ENCODE data around the gene WDPCP.
A peak's percentile ranks its signal among the peaks of the same experiment; 100 is the strongest.
"Not testable (repeated sequence)": the region's sequence is repeated elsewhere in the genome, so short reads cannot be mapped to it uniquely, and the experiment has no call there.

Gene WDPCP

GRCh38 chr2:63588385-63589147, at the start of gene WDPCP, which contains the start of gene MDH1:
TSS of gene WDPCP (minus strand) at chr2:63588477. CDS start at chr2:63588271, 206 bp downstream.
TSS of gene MDH1 (plus strand) at chr2:63588963. CDS start at chr2:63589044, 81 bp downstream.
- peak; percentile 87 to 89 for DNase-seq (ENCODE audit: low read depth in 2 of 2)

DNA sequence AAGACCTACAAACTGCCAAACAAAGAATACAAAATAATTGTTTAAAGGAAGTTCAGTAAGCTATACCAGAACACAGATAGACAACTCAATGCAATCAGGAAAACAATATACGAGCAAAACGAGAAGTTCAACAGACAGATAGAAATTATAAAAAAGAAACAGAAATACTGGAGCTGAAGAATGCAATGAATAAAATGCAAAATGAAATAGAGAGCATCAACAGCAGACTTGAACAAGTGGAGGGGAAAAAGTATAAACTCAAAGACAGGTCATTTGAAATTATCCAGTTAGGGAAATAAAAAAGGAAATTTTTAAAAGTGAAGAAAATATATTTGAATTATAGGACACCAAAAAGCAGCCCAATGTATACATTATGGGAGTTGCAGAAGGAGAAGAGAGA, 44.1 kb upstream of the WDPCP start:
- DNase-seq (ENCODE audit: low read depth in 2 of 2), result no peak

GRCh38 chr2:63631501-63631900, 43.2 kb upstream of the WDPCP start:
- DNase-seq (ENCODE audit: low read depth in 2 of 2), result no peak

DNA sequence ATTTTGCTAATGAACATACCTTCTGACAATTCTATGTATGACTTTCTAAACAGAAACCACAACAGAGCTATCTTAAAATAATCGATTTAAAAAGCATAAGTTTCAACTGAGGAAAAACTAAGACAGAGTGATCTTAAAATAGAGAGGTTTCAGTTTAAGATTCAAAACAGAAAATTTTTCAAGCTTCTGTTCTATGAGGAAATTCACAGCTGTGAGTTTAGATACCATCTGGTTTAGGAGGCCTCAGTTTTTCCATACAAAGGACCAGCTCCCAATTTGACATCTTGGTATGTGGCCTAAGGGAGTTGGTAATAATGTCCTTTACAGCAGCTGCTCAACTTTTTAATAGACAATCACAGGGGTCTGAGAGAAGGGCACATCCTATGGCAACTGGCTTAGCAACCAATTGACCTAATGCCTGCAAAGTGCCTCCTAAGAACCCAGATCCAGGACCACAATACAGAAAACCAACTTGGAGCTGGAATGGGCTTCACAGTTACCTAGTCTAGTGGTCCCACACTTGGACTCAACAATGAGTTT, 40.2 kb upstream of the WDPCP start:
- no peak for DNase-seq (ENCODE audit: low read depth in 2 of 2)

- DNase-seq (ENCODE audit: low read depth in 2 of 2), result no peak
These were observed 39.6 kb upstream of the WDPCP start for GRCh38 chr2:63627866-63628265.

DNA sequence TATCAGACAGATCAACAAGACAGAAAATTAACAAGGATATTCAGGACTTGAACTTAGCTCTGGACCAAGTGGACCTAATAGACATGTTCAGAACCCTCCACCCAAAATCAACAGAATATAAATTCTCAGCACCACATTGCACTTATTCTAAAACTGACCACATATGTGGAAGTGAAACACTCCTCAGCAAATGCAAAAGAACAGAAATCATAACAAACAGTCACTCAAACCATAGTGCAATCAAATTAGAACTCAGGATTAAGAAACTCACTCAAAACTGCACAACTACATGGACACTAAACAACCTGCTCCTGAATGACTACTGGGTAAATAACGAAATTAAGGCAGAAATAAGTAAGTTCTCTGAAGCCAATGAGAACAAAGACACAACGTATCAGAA, 35.5 kb upstream of the WDPCP start:
- not testable (repeated sequence) for DNase-seq (ENCODE audit: low read depth in 2 of 2)

GRCh38 chr2:63622751-63623150, 34.5 kb upstream of the WDPCP start:
- DNase-seq (ENCODE audit: low read depth in 2 of 2), result no peak

DNA sequence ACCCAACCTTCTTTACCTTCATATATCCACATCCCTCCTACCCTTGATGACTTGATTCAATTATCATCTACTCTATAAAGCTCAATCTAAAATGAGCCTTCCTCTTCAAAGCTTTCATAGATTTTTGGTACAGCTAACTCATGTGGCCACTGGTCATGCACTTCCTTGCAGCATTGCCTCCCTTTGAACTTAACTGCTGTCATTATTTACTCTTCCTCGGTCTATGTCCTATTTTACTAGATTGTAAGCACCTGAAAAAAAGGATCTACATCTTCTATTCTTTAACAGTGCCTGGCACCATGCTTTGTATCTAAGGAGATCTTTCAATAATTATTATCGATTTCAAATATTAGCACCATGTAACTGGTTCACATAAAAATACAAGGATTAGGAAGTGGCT, 31.1 kb upstream of the WDPCP start:
- no peak for DNase-seq (ENCODE audit: low read depth in 2 of 2)

GRCh38 chr2:63617366-63617765, 29.1 kb upstream of the WDPCP start:
- no peak for DNase-seq (ENCODE audit: low read depth in 2 of 2)

DNA sequence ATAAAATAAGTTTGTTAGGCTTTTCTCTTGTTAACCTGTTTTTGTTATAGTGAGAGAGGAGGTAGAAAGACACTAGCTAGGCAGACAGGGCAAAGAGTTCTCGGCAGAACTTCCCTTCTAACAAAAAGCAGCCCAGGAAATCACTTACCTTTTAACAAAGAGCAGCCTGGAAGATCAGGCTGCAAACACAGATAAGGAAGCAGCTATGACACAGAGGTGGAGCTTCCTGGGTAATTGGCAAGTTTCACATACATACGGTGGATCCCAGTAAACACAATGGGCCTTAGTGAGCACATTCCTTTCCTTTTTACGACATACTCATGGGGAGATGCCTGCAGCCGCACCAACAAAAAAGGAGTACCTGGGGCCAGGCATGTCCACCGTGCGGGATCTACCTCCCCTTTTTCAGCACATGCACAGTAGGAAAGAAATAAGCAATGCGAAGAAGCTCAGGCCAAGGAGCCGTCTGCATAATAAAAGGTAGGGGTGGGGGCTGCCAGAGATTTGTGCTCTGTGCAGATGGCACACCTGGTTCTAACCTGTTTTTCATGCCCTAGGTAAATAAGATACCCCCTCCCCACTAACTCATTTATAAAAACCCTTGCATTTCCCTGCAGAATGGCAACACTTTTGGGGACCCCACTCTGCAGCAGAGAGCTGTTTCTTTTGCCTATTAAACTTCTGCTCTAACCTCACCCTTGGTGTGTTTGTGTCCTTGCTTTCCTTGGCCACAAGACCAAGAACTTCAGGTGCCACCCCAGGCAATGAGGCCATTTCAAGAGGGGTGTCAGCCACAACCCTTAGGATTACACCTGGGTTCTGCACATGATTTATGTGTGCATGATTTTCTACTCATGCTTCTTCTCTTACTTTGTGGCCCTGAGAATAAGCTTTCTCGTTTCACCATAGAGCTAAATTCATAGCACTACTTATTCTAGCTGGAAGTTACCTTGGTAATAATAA, 27.0 kb upstream of the WDPCP start:
- no peak for DNase-seq (ENCODE audit: low read depth in 2 of 2)

- no peak for DNase-seq (ENCODE audit: low read depth in 2 of 2)
These were observed 26.2 kb upstream of the WDPCP start for GRCh38 chr2:63614448-63614968.

DNA sequence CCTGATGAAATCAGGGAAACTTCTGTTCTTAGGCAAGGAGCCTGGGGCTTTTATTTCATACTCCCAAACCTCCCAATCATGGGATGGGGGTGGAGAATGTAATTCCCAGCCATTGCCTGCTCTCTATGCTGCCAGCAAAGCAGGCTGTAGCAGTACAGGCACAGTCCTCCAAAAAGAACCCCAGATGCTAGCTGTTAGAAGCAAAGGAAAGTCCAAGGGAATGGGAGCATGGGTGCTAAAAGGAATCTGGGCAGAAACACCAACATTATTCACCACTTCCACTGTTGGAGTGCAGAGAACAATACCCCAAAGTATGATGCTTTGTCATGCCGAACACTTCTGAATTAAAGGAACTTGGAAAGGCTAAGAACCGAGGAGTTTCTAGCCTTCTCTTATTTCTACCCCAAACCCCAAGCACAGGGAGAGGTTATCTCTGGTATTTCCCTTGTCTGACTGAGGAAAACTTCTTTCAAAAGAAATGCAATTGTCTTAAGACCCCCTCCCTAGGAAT, 25.2 kb upstream of the WDPCP start:
- DNase-seq (ENCODE audit: low read depth in 2 of 2), result no peak

GRCh38 chr2:63610525-63610924, 22.2 kb upstream of the WDPCP start:
- no peak for DNase-seq (ENCODE audit: low read depth in 2 of 2)

- not testable (repeated sequence) for DNase-seq (ENCODE audit: low read depth in 2 of 2)
These were observed 20.6 kb upstream of the WDPCP start for GRCh38 chr2:63608865-63609264.

GRCh38 chr2:63604666-63605065, 16.4 kb upstream of the WDPCP start:
- no peak for DNase-seq (ENCODE audit: low read depth in 2 of 2)

DNA sequence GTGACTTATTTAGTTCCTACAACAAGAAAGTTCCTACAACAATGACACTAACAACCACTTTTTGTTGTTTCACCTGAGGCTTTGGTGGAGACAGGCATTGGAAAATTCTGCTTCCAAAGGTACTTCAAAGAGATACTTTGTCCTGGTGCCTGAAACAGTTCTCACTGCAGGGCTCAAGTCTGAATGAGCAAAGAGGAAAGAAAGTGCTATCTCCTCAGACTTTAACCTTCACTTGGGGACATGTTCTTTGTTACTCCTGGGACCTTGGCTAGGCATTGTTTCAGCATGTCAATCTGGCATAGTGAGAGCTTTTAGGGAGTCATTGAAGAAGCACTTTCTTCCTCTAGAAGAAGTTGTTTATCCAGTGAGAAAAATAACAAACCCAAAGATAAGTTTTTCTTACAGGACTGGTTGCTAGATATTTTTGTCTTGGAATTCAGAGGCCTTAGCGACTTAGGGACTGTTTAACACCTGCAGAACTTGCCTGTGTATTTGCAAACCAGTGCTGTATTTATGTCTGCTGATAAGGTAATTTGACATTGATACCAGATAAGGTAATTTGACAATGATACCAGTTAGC, 12.7 kb upstream of the WDPCP start:
- DNase-seq (ENCODE audit: low read depth in 2 of 2), result no peak

GRCh38 chr2:63598981-63599380, 10.7 kb upstream of the WDPCP start:
- DNase-seq (ENCODE audit: low read depth in 2 of 2), result no peak

DNA sequence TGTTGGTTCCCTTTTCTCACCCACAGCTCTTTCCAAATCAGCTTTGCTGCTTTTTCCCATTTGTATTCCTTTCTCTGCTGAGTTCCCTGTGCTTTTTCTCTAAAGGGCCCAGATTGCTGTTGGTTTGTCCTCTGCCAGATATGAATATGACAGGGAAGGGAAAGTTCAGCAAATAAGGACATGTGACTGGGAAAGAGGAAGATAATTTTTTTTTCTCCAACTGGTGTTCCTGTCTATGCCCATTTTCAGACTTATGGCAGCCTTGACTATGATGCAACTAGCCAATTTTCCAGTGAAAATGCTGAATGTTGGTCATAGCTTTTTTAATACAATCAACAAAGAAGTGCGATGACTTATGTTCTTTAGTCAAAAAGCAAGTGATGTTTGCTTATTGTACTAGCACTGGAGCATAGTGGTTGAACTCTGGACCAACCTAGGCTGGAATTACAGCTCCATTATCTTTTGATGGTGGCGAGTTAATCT, 8.2 kb upstream of the WDPCP start:
- DNase-seq (ENCODE audit: low read depth in 2 of 2), result no peak

- no peak for DNase-seq (ENCODE audit: low read depth in 2 of 2)
These were observed 6.4 kb upstream of the WDPCP start for GRCh38 chr2:63594660-63595059.

DNA sequence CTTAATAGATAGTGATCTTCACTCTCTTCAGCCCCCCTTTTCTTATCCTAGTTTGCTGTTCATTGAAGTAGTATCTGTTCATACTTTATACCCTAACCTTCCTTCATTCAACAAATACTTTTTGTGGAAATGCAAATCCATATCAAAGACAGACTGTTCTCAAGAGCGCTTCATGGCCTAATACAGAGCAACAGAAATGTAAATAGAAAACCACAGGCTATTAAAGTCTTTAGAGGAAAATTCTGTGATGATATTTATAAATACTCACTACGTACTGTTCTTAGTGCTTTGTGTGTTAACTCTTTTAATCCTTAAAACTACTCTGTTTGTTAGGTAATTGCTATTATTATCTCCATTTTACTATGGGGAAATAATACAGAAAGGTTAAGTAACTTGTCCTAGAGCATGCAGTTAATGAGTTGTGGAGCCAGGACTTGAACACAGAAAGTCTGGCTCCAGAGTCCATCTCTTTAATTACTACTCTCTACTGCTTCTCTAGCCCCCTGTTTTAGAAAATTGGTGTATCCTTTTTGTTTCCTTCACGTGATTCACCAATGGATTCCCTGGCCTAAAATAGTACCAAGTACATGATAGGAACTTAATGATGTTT, 3.4 kb upstream of the WDPCP start:
- no peak for DNase-seq (ENCODE audit: low read depth in 2 of 2)

Measured in stimulated activated CD8-positive, alpha-beta memory T cell treated with anti-CD3 and anti-CD28 coated beads, Interleukin-15, amount 100 ng/mL, for 48 hours (primary cell).